Nephron (organoid): Measurements from ENCODE around the gene HECW1.

Experiments
- H3K27ac Mint-ChIP-seq, 3 experiments: 2 replicates each; pipeline ENCODE4 v1.8.0; 2020; ENCODE audit warnings: mixed read lengths in 3 of 3, mild to moderate bottlenecking in 2 of 3, moderate library complexity in 1 of 3
- H3K27me3 Mint-ChIP-seq: 2 replicates; pipeline ENCODE4 v1.8.0; 2021; ENCODE audit warnings: low read depth, mild to moderate bottlenecking, moderate library complexity, mixed read lengths
- H3K36me3 Mint-ChIP-seq: 2 replicates; pipeline ENCODE4 v1.8.0; 2020; ENCODE audit warnings: low read depth, mixed read lengths
- H3K4me1 Mint-ChIP-seq: 2 replicates; pipeline ENCODE4 v1.8.0; 2020; ENCODE audit warnings: mixed read lengths
- H3K4me3 Mint-ChIP-seq, 3 experiments: 2 replicates each; pipeline ENCODE4 v1.8.0; 2020; ENCODE audit warnings: mild to moderate bottlenecking in 3 of 3, mixed read lengths in 3 of 3, moderate library complexity in 2 of 3
- H3K9me3 Mint-ChIP-seq: 2 replicates; pipeline ENCODE4 v1.8.0; 2020; ENCODE audit warnings: mixed read lengths
- TF ChIP-seq, protein P1 (sequence below), 3 experiments: fragments of 200-600 bp; sonication (generic); IDR thresholded peaks; one replicate each; pipeline ENCODE4 v1.5.0; 2021; ENCODE audit warnings: antibody characterized with exemption in 3 of 3; ENCODE audit not compliant: unreplicated experiment in 3 of 3

Gene HECW1

DNA sequence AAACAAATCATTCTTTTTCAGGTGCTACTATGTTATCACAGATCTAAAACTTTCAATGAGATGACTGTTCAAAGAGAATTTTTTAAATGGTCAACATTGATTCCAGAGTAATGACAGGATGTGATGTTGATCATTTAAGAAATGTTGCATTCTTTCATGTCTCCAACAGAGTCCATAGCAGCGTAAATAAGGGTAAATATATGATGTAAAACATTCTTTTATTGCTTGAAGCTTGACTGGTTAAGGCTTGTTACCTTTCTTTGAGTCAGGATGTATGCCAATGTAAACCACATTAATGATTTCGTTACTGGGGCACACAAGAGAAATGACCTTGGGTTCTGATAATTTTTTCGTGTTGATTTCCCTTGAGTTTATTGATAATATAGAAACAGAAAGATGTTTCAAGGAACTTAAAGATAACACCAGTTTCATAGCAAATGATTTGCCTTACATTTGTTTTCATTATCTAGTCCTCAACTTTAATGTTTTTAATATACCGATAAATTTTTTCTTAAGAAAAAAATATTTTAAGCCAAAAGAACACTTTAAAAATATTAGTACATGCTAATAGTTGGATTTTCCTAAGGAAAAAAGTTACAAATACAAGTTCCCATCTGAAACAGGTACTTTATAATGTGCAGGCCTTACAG is 473.9 kb downstream of the HECW1 start:
- H3K27me3 Mint-ChIP-seq: peaks cover 13% of the 10 kb centered on the region
- H3K4me1 Mint-ChIP-seq: peaks cover 16% of the 10 kb centered on the region
- TF ChIP-seq, protein P1, sequence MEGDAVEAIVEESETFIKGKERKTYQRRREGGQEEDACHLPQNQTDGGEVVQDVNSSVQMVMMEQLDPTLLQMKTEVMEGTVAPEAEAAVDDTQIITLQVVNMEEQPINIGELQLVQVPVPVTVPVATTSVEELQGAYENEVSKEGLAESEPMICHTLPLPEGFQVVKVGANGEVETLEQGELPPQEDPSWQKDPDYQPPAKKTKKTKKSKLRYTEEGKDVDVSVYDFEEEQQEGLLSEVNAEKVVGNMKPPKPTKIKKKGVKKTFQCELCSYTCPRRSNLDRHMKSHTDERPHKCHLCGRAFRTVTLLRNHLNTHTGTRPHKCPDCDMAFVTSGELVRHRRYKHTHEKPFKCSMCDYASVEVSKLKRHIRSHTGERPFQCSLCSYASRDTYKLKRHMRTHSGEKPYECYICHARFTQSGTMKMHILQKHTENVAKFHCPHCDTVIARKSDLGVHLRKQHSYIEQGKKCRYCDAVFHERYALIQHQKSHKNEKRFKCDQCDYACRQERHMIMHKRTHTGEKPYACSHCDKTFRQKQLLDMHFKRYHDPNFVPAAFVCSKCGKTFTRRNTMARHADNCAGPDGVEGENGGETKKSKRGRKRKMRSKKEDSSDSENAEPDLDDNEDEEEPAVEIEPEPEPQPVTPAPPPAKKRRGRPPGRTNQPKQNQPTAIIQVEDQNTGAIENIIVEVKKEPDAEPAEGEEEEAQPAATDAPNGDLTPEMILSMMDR (IDR thresholded peaks at IDR 0.05; ENCODE audit: unreplicated experiment in 3 of 3): no peak
- H3K9me3 Mint-ChIP-seq: no peaks in the 10 kb centered on the region
- H3K27ac Mint-ChIP-seq: no peak overlapping the region
- no peaks in the 10 kb centered on the region for H3K36me3 Mint-ChIP-seq
- H3K4me3 Mint-ChIP-seq: peak overlapping the region; percentile 15 to 32 (median 28)

DNA sequence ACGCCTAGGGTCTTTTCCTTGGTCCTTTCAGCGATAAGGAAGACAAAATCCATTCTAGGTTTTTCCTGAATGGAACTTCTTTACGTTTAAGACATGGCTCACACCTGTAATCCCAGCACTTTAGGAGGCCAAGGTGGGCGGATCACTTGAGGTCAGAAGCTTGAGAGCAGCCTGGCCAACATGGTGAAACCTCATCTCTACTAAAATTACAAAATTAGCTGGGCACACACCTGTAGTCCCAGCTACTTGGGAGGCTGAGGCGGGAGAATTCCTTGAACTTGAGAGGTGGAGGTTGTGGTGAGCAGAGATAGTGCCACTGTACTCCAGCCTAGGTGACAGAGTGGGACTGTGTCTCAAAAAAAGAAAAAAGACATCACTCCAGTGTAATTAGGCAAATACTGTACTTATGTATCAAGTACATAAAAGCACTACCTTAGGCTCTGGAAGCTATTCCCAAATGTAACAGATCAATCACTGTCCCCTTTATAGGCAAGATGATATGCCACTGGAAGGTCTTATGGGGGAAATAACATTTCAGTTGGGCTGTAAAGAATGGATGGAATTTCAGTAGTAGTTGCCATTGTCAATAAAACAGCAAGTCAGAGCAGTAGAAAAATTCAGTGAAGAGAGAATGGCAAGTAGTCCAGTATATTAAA is 476.2 kb downstream of the HECW1 start:
- TF ChIP-seq, protein P1 (IDR thresholded peaks at IDR 0.05; ENCODE audit: unreplicated experiment in 3 of 3): no peak
- no peak overlapping the region for H3K27ac Mint-ChIP-seq
- peaks cover 16% of the 10 kb centered on the region for H3K4me1 Mint-ChIP-seq
- no peaks in the 10 kb centered on the region for H3K27me3 Mint-ChIP-seq
- no peaks in the 10 kb centered on the region for H3K36me3 Mint-ChIP-seq
- H3K4me3 Mint-ChIP-seq: no peak overlapping the region
- no peaks in the 10 kb centered on the region for H3K9me3 Mint-ChIP-seq

DNA sequence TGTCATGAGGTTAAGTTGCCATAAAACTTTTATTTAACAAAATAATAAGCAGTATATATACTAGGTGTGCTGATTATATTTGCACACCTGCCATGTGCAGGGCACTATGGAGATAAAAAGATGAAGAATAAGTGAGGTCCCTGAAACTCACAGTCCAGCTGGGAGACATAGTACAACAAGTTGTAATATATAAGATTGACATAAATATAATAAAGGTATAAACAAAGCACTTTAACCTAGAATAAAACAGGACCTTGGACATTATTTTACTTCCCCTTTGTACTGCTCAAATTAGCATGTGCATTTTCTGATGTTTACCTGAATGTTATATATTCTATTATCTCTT is 476.7 kb downstream of the HECW1 start:
- peaks cover 13% of the 10 kb centered on the region for H3K4me1 Mint-ChIP-seq
- no peaks in the 10 kb centered on the region for H3K27me3 Mint-ChIP-seq
- H3K4me3 Mint-ChIP-seq: no peak overlapping the region
- no peaks in the 10 kb centered on the region for H3K9me3 Mint-ChIP-seq
- no peak overlapping the region for H3K27ac Mint-ChIP-seq
- TF ChIP-seq, protein P1 (IDR thresholded peaks at IDR 0.05; ENCODE audit: unreplicated experiment in 3 of 3): no peak
- H3K36me3 Mint-ChIP-seq: no peaks in the 10 kb centered on the region

DNA sequence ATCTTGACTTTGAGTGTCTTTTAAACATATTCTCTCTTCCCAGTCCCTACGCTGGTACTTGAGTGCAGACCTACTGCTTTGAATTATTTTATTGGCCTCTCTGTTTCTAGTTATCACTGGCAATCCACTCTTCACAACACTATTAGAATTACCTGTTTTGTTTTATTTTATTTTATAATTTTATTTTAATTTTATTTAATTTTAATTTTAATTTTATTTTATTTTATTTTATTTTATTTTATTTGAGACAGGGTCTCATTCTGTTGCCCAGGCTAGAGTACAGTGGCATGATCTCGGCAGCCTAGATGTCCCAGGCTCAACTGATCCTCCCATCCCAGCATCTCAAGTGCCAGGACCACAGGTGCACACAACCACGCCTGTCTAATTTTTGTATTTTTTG is 477.3 kb downstream of the HECW1 start:
- Mint-ChIP-seq H3K27ac (no peak overlapping the region), H3K4me1 (peaks cover 9% of the 10 kb centered on the region), H3K36me3 (no peaks in the 10 kb centered on the region), H3K27me3 (no peaks in the 10 kb centered on the region), H3K9me3 (no peaks in the 10 kb centered on the region), H3K4me3 (no peak overlapping the region)
- TF ChIP-seq, protein P1 (IDR thresholded peaks at IDR 0.05; ENCODE audit: unreplicated experiment in 3 of 3): no peak

DNA sequence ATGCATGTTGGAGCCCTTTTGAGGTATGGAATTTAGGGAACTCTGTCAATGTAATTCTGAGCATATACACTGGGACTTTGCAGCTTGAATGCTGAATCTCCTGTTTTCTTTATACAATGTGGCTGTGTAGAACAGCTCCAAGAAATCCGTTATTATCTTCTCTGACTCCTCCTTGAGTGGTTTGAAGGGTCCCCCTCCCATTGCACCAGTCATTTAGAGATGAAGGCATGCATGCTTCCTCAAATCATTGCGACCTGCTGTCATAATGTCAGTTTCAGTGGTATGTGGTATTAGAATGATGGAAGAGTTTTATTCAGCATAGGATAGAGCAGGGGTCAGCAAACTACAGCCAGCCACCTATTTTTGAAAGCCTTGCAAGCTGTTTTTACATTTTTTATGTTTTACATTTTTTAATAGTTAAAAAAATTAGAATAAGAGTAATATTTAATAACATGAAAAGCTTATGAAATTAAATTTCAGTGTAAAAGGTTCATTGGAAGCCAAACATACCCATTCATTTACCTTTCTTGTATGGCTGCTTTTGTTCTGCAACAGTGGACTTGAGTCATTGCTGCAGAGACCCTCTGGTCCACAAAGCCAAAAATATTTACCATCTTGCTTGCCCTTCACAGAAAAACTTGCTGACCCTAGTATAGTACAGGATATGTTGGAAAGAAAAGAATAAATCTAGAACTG is 478.6 kb downstream of the HECW1 start:
- H3K36me3 Mint-ChIP-seq: no peaks in the 10 kb centered on the region
- H3K4me1 Mint-ChIP-seq: peaks cover 2% of the 10 kb centered on the region
- no peak overlapping the region for H3K4me3 Mint-ChIP-seq
- H3K9me3 Mint-ChIP-seq: no peaks in the 10 kb centered on the region
- peak overlapping the region; percentile 8 to 68 (median 35) for H3K27ac Mint-ChIP-seq
- TF ChIP-seq, protein P1 (IDR thresholded peaks at IDR 0.05; ENCODE audit: unreplicated experiment in 3 of 3): no peak
- no peaks in the 10 kb centered on the region for H3K27me3 Mint-ChIP-seq
